H9 (cell line): ENCODE results near the gene CEBPG. TPM values are rescaled to one million over a fixed set of nuclear protein-coding genes. Genes with fewer than 3 reads are reported as not detected.
A peak's percentile ranks its signal among the peaks of the same experiment; 100 is the strongest.

Experiments
- DNase-seq: peaks from one replicate; pipeline ENCODE4 v3.0.0-alpha.2; 2017
- H2AFZ ChIP-seq: one replicate; pipeline ENCODE4 v1.6.1; 2013; ENCODE audit warnings: mild to moderate bottlenecking, low read length, control low read depth, moderate library complexity
- H2AK5ac ChIP-seq: 2 replicates; pipeline ENCODE4 v1.6.1; 2013; ENCODE audit warnings: low read length, control low read depth, mixed read lengths; ENCODE audit not compliant: insufficient read length
- H2BK120ac ChIP-seq: one replicate; pipeline ENCODE4 v1.6.1; 2013; ENCODE audit warnings: low read depth, mild to moderate bottlenecking, low read length, control low read depth, inconsistent platforms; ENCODE audit not compliant: poor library complexity, severe bottlenecking
- H2BK12ac ChIP-seq: 2 replicates; pipeline ENCODE4 v1.6.1; 2013; ENCODE audit warnings: low read length, control low read depth, mixed read lengths, low read depth; ENCODE audit not compliant: insufficient read length
- H2BK15ac ChIP-seq: 2 replicates; pipeline ENCODE4 v1.6.1; 2013; ENCODE audit warnings: low read depth, low read length, control low read depth
- H2BK20ac ChIP-seq: one replicate; pipeline ENCODE4 v1.6.1; 2013; ENCODE audit warnings: low read depth, mild to moderate bottlenecking, low read length, control low read depth, inconsistent platforms; ENCODE audit not compliant: poor library complexity, severe bottlenecking
- H2BK5ac ChIP-seq: 2 replicates; pipeline ENCODE4 v1.6.1; 2013; ENCODE audit warnings: low read length, control low read depth, mixed read lengths; ENCODE audit not compliant: insufficient read length
- H3K14ac ChIP-seq: 2 replicates; pipeline ENCODE4 v1.6.1; 2013; ENCODE audit warnings: low read length, control low read depth; ENCODE audit not compliant: insufficient read depth
- H3K18ac ChIP-seq: 2 replicates; pipeline ENCODE4 v1.6.1; 2013; ENCODE audit warnings: low read depth, mild to moderate bottlenecking, mixed read lengths, low read length, control low read depth; ENCODE audit not compliant: insufficient read length
- H3K23ac ChIP-seq: 2 replicates; pipeline ENCODE4 v1.6.1; 2013; ENCODE audit warnings: low read length, control low read depth, mixed read lengths, low read depth; ENCODE audit not compliant: insufficient read length
- H3K23me2 ChIP-seq: 2 replicates; pipeline ENCODE4 v1.6.1; 2013; ENCODE audit warnings: low read depth, mild to moderate bottlenecking, mixed read lengths, low read length, control low read depth; ENCODE audit not compliant: insufficient read length, poor library complexity, severe bottlenecking
- H3K27ac ChIP-seq: 2 replicates; pipeline ENCODE4 v1.5.1; 2013; ENCODE audit warnings: low read length, control low read depth, mixed read lengths, low read depth; ENCODE audit not compliant: insufficient read length
- H3K27me3 ChIP-seq: 2 replicates; pipeline ENCODE4 v1.6.1; 2013; ENCODE audit warnings: low read length, control low read depth, inconsistent platforms; ENCODE audit not compliant: insufficient read depth
- H3K4ac ChIP-seq: 2 replicates; pipeline ENCODE4 v1.6.1; 2013; ENCODE audit warnings: low read depth, mild to moderate bottlenecking, control low read depth, inconsistent platforms, low read length, moderate library complexity
- H3K4me1 ChIP-seq: 2 replicates; pipeline ENCODE4 v1.6.1; 2013; ENCODE audit warnings: low read length, control low read depth, inconsistent platforms; ENCODE audit not compliant: insufficient read depth
- H3K4me2 ChIP-seq: 2 replicates; pipeline ENCODE4 v1.6.1; 2013; ENCODE audit warnings: low read length, control low read depth, mixed read lengths; ENCODE audit not compliant: insufficient read length, insufficient read depth
- H3K56ac ChIP-seq: 2 replicates; pipeline ENCODE4 v1.6.1; 2013; ENCODE audit warnings: low read depth, mild to moderate bottlenecking, mixed read lengths, low read length, control low read depth; ENCODE audit not compliant: insufficient read length
- H3K79me1 ChIP-seq: 2 replicates; pipeline ENCODE4 v1.6.1; 2013; ENCODE audit warnings: low read depth, mild to moderate bottlenecking, moderate library complexity, low read length, control low read depth, inconsistent platforms; ENCODE audit not compliant: insufficient read depth, poor library complexity, severe bottlenecking
- H3K79me2 ChIP-seq: 2 replicates; pipeline ENCODE4 v1.6.1; 2013; ENCODE audit warnings: low read length, control low read depth, inconsistent platforms; ENCODE audit not compliant: insufficient read depth
- H3K9ac ChIP-seq: 2 replicates; pipeline ENCODE4 v1.6.1; 2013; ENCODE audit warnings: low read length, control low read depth, mixed read lengths; ENCODE audit not compliant: insufficient read length; ENCODE audit errors: extremely low read depth
- H3K9me3 ChIP-seq: one replicate; pipeline ENCODE4 v1.6.1; 2013; ENCODE audit warnings: low read depth, low read length, inconsistent platforms; ENCODE audit not compliant: control insufficient read depth
- H3T11ph ChIP-seq: one replicate; pipeline ENCODE4 v1.6.1; 2013; ENCODE audit warnings: mild to moderate bottlenecking, low read length, control low read depth, inconsistent platforms
- H4K20me1 ChIP-seq: one replicate; pipeline ENCODE4 v1.6.1; 2013; ENCODE audit not compliant: control insufficient read depth, insufficient read length, insufficient read depth
- H4K5ac ChIP-seq: 2 replicates; pipeline ENCODE4 v1.6.1; 2013; ENCODE audit warnings: low read depth, mild to moderate bottlenecking, mixed read lengths, low read length, control low read depth; ENCODE audit not compliant: insufficient read length
- H4K8ac ChIP-seq: replicated peaks from 2 replicates; pipeline ENCODE4 v1.6.1; 2013; ENCODE audit warnings: low read length, control low read depth, mixed read lengths, low read depth; ENCODE audit not compliant: insufficient read length
- H4K91ac ChIP-seq: 2 replicates; pipeline ENCODE4 v1.6.1; 2013; ENCODE audit warnings: low read depth, mild to moderate bottlenecking, moderate library complexity, mixed read lengths, low read length, control low read depth; ENCODE audit not compliant: insufficient read length
- H3K27ac Mint-ChIP-seq, 3 experiments: 2 replicates in 2 of 3; 3 replicates in 1 of 3; pipeline ENCODE4 v1.8.0; 2020 to 2021; ENCODE audit warnings: mixed read lengths in 3 of 3, mild to moderate bottlenecking in 1 of 3, moderate library complexity in 1 of 3
- H3K27me3 Mint-ChIP-seq: 2 replicates; pipeline ENCODE4 v1.8.0; 2021; ENCODE audit warnings: low read depth, mild to moderate bottlenecking, moderate library complexity, mixed read lengths
- H3K36me3 Mint-ChIP-seq, 3 experiments: 2 replicates in 2 of 3; 3 replicates in 1 of 3; pipeline ENCODE4 v1.8.0; 2020 to 2021; ENCODE audit warnings: low read depth in 3 of 3, mixed read lengths in 3 of 3; ENCODE audit not compliant: insufficient read depth in 1 of 3
- H3K4me1 Mint-ChIP-seq, 2 experiments: 2 replicates each; pipeline ENCODE4 v1.8.0; 2020; ENCODE audit warnings: mixed read lengths in 2 of 2
- H3K4me3 Mint-ChIP-seq, 2 experiments: 2 replicates in 1 of 2; 3 replicates in 1 of 2; pipeline ENCODE4 v1.8.0; 2020 to 2021; ENCODE audit warnings: mild to moderate bottlenecking in 2 of 2, mixed read lengths in 2 of 2, moderate library complexity in 1 of 2
- H3K9me3 Mint-ChIP-seq, 2 experiments: 2 replicates in 1 of 2; 3 replicates in 1 of 2; pipeline ENCODE4 v1.8.0; 2020; ENCODE audit warnings: mild to moderate bottlenecking in 2 of 2, mixed read lengths in 2 of 2, moderate library complexity in 1 of 2
- CTCF ChIP-seq: fragments of 200-600 bp; sonication (generic); conservative IDR thresholded peaks from 3 replicates; pipeline ENCODE4 v1.8.0; 2021; ENCODE audit warnings: antibody characterized with exemption, mild to moderate bottlenecking
- WGBS: extraction: QIAGEN DNeasy Blood & Tissue Kit; methylation state at CpG from one replicate; pipeline ENCODE4 v1.1.7; 2013; ENCODE audit warnings: missing lambda C conversion rate, low lambda C conversion rate, mixed read lengths; ENCODE audit not compliant: insufficient read length; ENCODE audit errors: extremely low coverage; 5-methylcytosine and 5-hydroxymethylcytosine counted together
- total RNA-seq: library from RNA; stranded (reverse); gene quantifications from 2 replicates; pipeline ENCODE4 v1.2.1, GENCODE V29; 2021

The CEBPG gene
- total RNA-seq, 1 experiment from 2014 or later: 33.7 TPM

DNA sequence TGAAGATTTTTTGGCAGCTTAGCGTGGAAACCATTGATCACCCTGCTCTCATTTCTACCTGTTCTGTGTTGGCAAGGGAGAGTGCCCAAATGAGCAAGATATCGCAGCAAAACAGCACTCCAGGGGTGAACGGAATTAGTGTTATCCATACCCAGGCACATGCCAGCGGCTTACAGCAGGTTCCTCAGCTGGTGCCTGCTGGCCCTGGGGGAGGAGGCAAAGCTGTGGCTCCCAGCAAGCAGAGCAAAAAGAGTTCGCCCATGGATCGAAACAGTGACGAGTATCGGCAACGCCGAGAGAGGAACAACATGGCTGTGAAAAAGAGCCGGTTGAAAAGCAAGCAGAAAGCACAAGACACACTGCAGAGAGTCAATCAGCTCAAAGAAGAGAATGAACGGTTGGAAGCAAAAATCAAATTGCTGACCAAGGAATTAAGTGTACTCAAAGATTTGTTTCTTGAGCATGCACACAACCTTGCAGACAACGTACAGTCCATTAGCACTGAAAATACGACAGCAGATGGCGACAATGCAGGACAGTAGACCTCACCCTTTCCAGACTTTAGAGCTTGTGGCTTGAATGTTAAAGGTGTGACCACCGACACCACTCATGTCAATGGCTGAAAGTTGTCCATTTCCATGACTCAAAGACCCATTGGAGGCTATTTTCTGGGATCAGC lies 5.8 kb downstream of the CEBPG start:
- no peak overlapping the region for H2BK15ac ChIP-seq
- no peak overlapping the region for H2AK5ac ChIP-seq
- no peak overlapping the region for H4K5ac ChIP-seq
- H3T11ph ChIP-seq: no peak overlapping the region
- no peak overlapping the region for H3K4ac ChIP-seq
- peaks cover 3% of the 10 kb centered on the region for H3K23me2 ChIP-seq
- H3K27me3 ChIP-seq: no peaks in the 10 kb centered on the region
- no peak overlapping the region for H4K8ac ChIP-seq
- H3K56ac ChIP-seq: no peak overlapping the region
- H2AFZ ChIP-seq: no peak overlapping the region
- no peak overlapping the region for H4K91ac ChIP-seq
- H2BK5ac ChIP-seq: no peak overlapping the region
- H2BK120ac ChIP-seq: no peak overlapping the region
- peaks cover 13 to 24% (median 13%) of the 10 kb centered on the region in 3 experiments for H3K36me3 Mint-ChIP-seq
- H3K9ac ChIP-seq: no peak overlapping the region
- no peak overlapping the region for H2BK12ac ChIP-seq
- no peak overlapping the region for H3K18ac ChIP-seq
- no peak overlapping the region for H3K4me2 ChIP-seq
- H4K20me1 ChIP-seq: peaks cover 2% of the 10 kb centered on the region
- 0 out of 7 replicates have a peak overlapping the region, but pooled peaks of 1 of the 3 experiments have one; percentile 26 for H3K27ac Mint-ChIP-seq
- WGBS: no CpG with 5 or more reads among the region's 16 CpGs
- DNase-seq: no peak
- H3K9me3 Mint-ChIP-seq: no peaks in the 10 kb centered on the region
- H3K4me1 Mint-ChIP-seq: peaks cover 61 to 62% of the 10 kb centered on the region in 2 experiments
- H3K27ac ChIP-seq: no peak overlapping the region
- H2BK20ac ChIP-seq: no peak overlapping the region
- H3K79me2 ChIP-seq: peaks cover 32% of the 10 kb centered on the region; the same call in 1 of the 2 replicates
- H3K9me3 ChIP-seq: no peaks in the 10 kb centered on the region
- H3K4me1 ChIP-seq: peaks cover 4% of the 10 kb centered on the region; the same call in 1 of the 2 replicates
- no peak overlapping the region for H3K14ac ChIP-seq
- peaks cover 6% of the 10 kb centered on the region for H3K79me1 ChIP-seq
- no peak for TF ChIP-seq CTCF
- H3K27me3 Mint-ChIP-seq: 0 out of 2 replicates have a peak, but pooled peaks cover 2% of the 10 kb centered on the region
- H3K4me3 Mint-ChIP-seq: no peak overlapping the region
- H3K23ac ChIP-seq: no peak overlapping the region
